Activated CD4-positive, alpha-beta T cell treated with anti-CD3 and anti-CD28 coated beads, Interleukin-10, Interleukin-2, amounts not matched to agents 100 ng/mL and 50 ng/mL, durations not matched to agents 16 hours and 8 hours (primary cell): ENCODE data around the gene C2CD2L.
"Not testable (repeated sequence)": the region's sequence is repeated elsewhere in the genome, so short reads cannot be mapped to it uniquely, and the experiment has no call there.

ENCODE experiments used
- DNase-seq: peaks from one replicate; pipeline ENCODE4 v3.0.0-alpha.2; 2020

Gene C2CD2L

GRCh38 chr11:119106564-119107537 is at the start of gene C2CD2L:
Gene C2CD2L (plus strand): TSS chr11:119107344. CDS start chr11:119107742, 398 bp downstream.
- peak; percentile 96 for DNase-seq

GRCh38 chr11:119059128-119059527 is 48.0 kb upstream of the C2CD2L start:
- DNase-seq: not testable (repeated sequence)

- no peak for DNase-seq
Observed at GRCh38 chr11:119061256-119061655, 45.9 kb upstream of the C2CD2L start.

- DNase-seq: no peak
Observed at GRCh38 chr11:119062779-119063178, 44.4 kb upstream of the C2CD2L start.

GRCh38 chr11:119065369-119065768 is 41.8 kb upstream of the C2CD2L start:
- peak; percentile 63 for DNase-seq

GRCh38 chr11:119067371-119068222 is 39.5 kb upstream of the C2CD2L start, which contains the start of gene VPS11:
Gene VPS11 (plus strand): TSS chr11:119067818. CDS start chr11:119067824, 6 bp downstream.
- peak; percentile 99 for DNase-seq

- DNase-seq: no peak
Observed at GRCh38 chr11:119077839-119078238, 29.3 kb upstream of the C2CD2L start.

- DNase-seq: no peak
Observed at GRCh38 chr11:119078675-119079420, 28.3 kb upstream of the C2CD2L start.

- no peak for DNase-seq
Observed at GRCh38 chr11:119081682-119082260, 25.4 kb upstream of the C2CD2L start.

GRCh38 chr11:119084663-119085436 is 22.3 kb upstream of the C2CD2L start, which contains the start of gene HMBS:
Gene HMBS (plus strand): TSS chr11:119084881. CDS start chr11:119085034, 153 bp downstream.
- peak; percentile 95 for DNase-seq

GRCh38 chr11:119085437-119085847 is 21.7 kb upstream of the C2CD2L start:
- DNase-seq: no peak

GRCh38 chr11:119087123-119087522 is 20.0 kb upstream of the C2CD2L start:
- no peak for DNase-seq

- DNase-seq: peak; percentile 33
Observed at GRCh38 chr11:119087747-119088241, 19.4 kb upstream of the C2CD2L start.

- no peak for DNase-seq
Observed at GRCh38 chr11:119088406-119088805, 18.7 kb upstream of the C2CD2L start.

- no peak for DNase-seq
Observed at GRCh38 chr11:119089319-119089718, 17.8 kb upstream of the C2CD2L start.

- no peak for DNase-seq
Observed at GRCh38 chr11:119091178-119091577, 16.0 kb upstream of the C2CD2L start.

GRCh38 chr11:119091966-119092879 is 14.9 kb upstream of the C2CD2L start:
- DNase-seq: peak; percentile 35

GRCh38 chr11:119092880-119093842 is 14.0 kb upstream of the C2CD2L start:
- DNase-seq: no peak
